ENCODE measurements around the gene CYP1A2. TPM values are rescaled to one million over a fixed set of nuclear protein-coding genes. Genes with fewer than 3 reads are reported as not detected.

CYP1A2 gene
- total RNA-seq, 1 donor from 2014 or later: not detected

- DNase-seq (ENCODE audit: low read depth): no peak
These were observed 56.3 kb downstream of the CYP1A2 start for GRCh38 chr15:74804935-74805334.

Other genes starting within 250 kb of the CYP1A2 start
- gene ARID3B, start 207.6 kb upstream of the CYP1A2 start, total RNA-seq: 1.7 and 3.1 TPM in 2 replicates
- gene CLK3, start 133.0 kb upstream of the CYP1A2 start, total RNA-seq: 74.8 and 92.0 TPM in 2 replicates
- 5.4 and 16.5 TPM in 2 replicates for gene EDC3, start 52.8 kb upstream of the CYP1A2 start, total RNA-seq
- 1.7 TPM in 1 of 2 replicates, not detected in the other for gene CYP1A1, start 23.3 kb upstream of the CYP1A2 start, total RNA-seq
- 28.5 and 58.4 TPM in 2 replicates for gene CSK, start 33.2 kb downstream of the CYP1A2 start, total RNA-seq
- not detected in 2 replicates for gene LMAN1L, start 64.0 kb downstream of the CYP1A2 start, total RNA-seq
- gene CPLX3, start 77.8 kb downstream of the CYP1A2 start, total RNA-seq: not detected in 2 replicates
- gene ULK3, start 94.3 kb downstream of the CYP1A2 start, total RNA-seq: 13.4 and 20.4 TPM in 2 replicates
- 19.4 and 64.5 TPM in 2 replicates for gene SCAMP2, start 124.5 kb downstream of the CYP1A2 start, total RNA-seq
- gene MPI, start 141.2 kb downstream of the CYP1A2 start, total RNA-seq: 57.3 and 86.6 TPM in 2 replicates
- gene FAM219B, start 158.0 kb downstream of the CYP1A2 start, total RNA-seq: 34.9 and 47.0 TPM in 2 replicates
- gene COX5A, start 189.2 kb downstream of the CYP1A2 start, total RNA-seq: 48.4 and 71.7 TPM in 2 replicates
- gene RPP25, start 207.9 kb downstream of the CYP1A2 start, total RNA-seq: 2.1 and 3.3 TPM in 2 replicates
- 0.69 and 10.6 TPM in 2 replicates for gene SCAMP5, start 246.7 kb downstream of the CYP1A2 start, total RNA-seq

All from renal cortical epithelial cell (primary cell).